Caco-2 (cell line): Measurements from ENCODE around the gene KIRREL2. TPM values are rescaled to one million over a fixed set of nuclear protein-coding genes. Genes with fewer than 3 reads are reported as not detected.

Experiments
- BruUV-seq: library from RNA; stranded (reverse); fragments of 400-500 nt; replicated peaks from 2 replicates; lab custom pipeline; 2021; lab: Mats Ljungman, UMichigan
- CTCF ChIA-PET: fragments of 300-600 bp; sonication (Branson Sonifier 250); formaldehyde crosslinking; loops from one replicate; lab custom pipeline; 2022; ENCODE audit warnings: antibody characterized with exemption; lab: Charles Lee
- POLR2A ChIA-PET: fragments of 300-600 bp; sonication (Branson Sonifier 250); formaldehyde crosslinking; loops from one replicate; lab custom pipeline; 2022; ENCODE audit warnings: antibody characterized with exemption; lab: Charles Lee
- DNase-seq, 2 experiments: peaks; one replicate each; pipeline versions ENCODE4 v3.0.0 to v3.0.0-alpha.2; 2020 to 2022
- H3K27me3 ChIP-seq: replicated peaks from 2 replicates; pipeline ENCODE4 v1.6.0; 2011; ENCODE audit warnings: low read length; ENCODE audit not compliant: control insufficient read depth, insufficient read depth
- H3K36me3 ChIP-seq: 2 replicates; pipeline ENCODE4 v1.5.1; 2011; ENCODE audit warnings: low read length; ENCODE audit not compliant: control insufficient read depth, insufficient read depth
- H3K4me1 ChIP-seq: fragments of 250-450 bp; sonication (Bioruptor Pico); 2 replicates; pipeline ENCODE4 v1.5.1; 2020; ENCODE audit warnings: mild to moderate bottlenecking
- H3K4me3 ChIP-seq: 2 replicates; pipeline ENCODE4 v1.5.1; 2011; ENCODE audit warnings: low read depth, mild to moderate bottlenecking, control low read depth, low read length
- H3K9me3 ChIP-seq: fragments of 250-450 bp; sonication (Bioruptor Pico); 2 replicates; pipeline ENCODE4 v1.5.1; 2020; ENCODE audit warnings: mild to moderate bottlenecking, moderate library complexity
- H3K27ac Mint-ChIP-seq: one replicate; pipeline ENCODE4 v1.8.0; 2022; ENCODE audit warnings: mixed read lengths; ENCODE audit not compliant: unreplicated experiment
- H3K27me3 Mint-ChIP-seq: one replicate; pipeline ENCODE4 v1.8.0; 2022; ENCODE audit warnings: mixed read lengths; ENCODE audit not compliant: insufficient read depth, unreplicated experiment
- H3K36me3 Mint-ChIP-seq: one replicate; pipeline ENCODE4 v1.8.0; 2022; ENCODE audit warnings: mild to moderate bottlenecking, mixed read lengths; ENCODE audit not compliant: insufficient read depth, unreplicated experiment
- H3K4me1 Mint-ChIP-seq: one replicate; pipeline ENCODE4 v1.8.0; 2022; ENCODE audit warnings: low read depth, mixed read lengths; ENCODE audit not compliant: unreplicated experiment
- H3K4me3 Mint-ChIP-seq: one replicate; pipeline ENCODE4 v1.8.0; 2022; ENCODE audit warnings: mild to moderate bottlenecking, moderate library complexity, mixed read lengths; ENCODE audit not compliant: unreplicated experiment
- H3K9me3 Mint-ChIP-seq: one replicate; pipeline ENCODE4 v1.8.0; 2022; ENCODE audit warnings: mixed read lengths; ENCODE audit not compliant: unreplicated experiment
- intact Hi-C: fragments of 100-400 bp; cut with micrococcal nuclease; formaldehyde crosslinking; loops from one replicate; pipeline ENCODE4 v1.10.0; 2022; ENCODE audit not compliant: unreplicated experiment
- total RNA-seq: library from RNA; stranded (reverse); gene quantifications from 2 replicates; pipeline ENCODE4 v1.2.3, GENCODE V29; 2022
- TF ChIP-seq, protein P1 (sequence below), 2 experiments: fragments of 200-600 bp in 1 of 2; IDR thresholded peaks; 1 replicate in 1 of 2; 2 replicates in 1 of 2; pipeline versions ENCODE4 v1.5.1 to v1.8.0; 2011 to 2022; ENCODE audit warnings: antibody characterized with exemption in 1 of 2, control low read depth in 1 of 2, inconsistent platforms in 1 of 2, low read depth in 1 of 2, low read length in 1 of 2, mild to moderate bottlenecking in 1 of 2, moderate library complexity in 1 of 2; ENCODE audit not compliant: insufficient read depth in 1 of 2, severe bottlenecking in 1 of 2, unreplicated experiment in 1 of 2

KIRREL2 gene
- total RNA-seq, 1 experiment from 2014 or later, result 0.14 TPM

DNA sequence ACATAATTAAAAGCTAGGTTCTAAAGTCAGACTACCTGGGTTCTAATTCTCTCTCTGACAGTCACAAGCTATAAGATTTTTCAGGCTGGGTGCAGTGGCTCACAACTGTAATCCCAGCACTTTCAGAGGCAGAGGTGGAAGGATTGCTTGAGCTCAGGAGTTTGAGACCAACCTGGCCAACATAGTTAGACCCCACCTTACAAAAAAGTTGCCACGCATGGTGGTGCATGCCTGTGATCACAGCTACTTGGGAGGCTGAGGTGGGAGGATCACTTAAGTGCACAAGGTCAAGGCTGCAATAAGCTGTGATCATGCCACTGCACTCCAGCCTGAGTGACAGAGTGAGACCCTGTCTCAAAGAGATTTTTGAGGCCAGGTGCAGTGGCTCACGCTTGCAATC lies 37.6 kb downstream of the KIRREL2 start:
- Mint-ChIP-seq H3K4me1 (no peaks in the 10 kb centered on the region), H3K27ac (no peak overlapping the region), H3K36me3 (peaks cover 6% of the 10 kb centered on the region), H3K27me3 (no peaks in the 10 kb centered on the region), H3K4me3 (no peak overlapping the region), H3K9me3 (no peaks in the 10 kb centered on the region)
- H3K4me1 ChIP-seq, result no peaks in the 10 kb centered on the region
- no peaks in the 10 kb centered on the region for H3K36me3 ChIP-seq
- intact Hi-C loops, result no loop called here
- no peaks in the 10 kb centered on the region for H3K27me3 ChIP-seq
- ChIA-PET CTCF (no interaction called here), POLR2A (no interaction called here)
- H3K9me3 ChIP-seq, result no peaks in the 10 kb centered on the region
- no peak for DNase-seq
- no TSS peak for BruUV-seq
- TF ChIP-seq, protein P1, sequence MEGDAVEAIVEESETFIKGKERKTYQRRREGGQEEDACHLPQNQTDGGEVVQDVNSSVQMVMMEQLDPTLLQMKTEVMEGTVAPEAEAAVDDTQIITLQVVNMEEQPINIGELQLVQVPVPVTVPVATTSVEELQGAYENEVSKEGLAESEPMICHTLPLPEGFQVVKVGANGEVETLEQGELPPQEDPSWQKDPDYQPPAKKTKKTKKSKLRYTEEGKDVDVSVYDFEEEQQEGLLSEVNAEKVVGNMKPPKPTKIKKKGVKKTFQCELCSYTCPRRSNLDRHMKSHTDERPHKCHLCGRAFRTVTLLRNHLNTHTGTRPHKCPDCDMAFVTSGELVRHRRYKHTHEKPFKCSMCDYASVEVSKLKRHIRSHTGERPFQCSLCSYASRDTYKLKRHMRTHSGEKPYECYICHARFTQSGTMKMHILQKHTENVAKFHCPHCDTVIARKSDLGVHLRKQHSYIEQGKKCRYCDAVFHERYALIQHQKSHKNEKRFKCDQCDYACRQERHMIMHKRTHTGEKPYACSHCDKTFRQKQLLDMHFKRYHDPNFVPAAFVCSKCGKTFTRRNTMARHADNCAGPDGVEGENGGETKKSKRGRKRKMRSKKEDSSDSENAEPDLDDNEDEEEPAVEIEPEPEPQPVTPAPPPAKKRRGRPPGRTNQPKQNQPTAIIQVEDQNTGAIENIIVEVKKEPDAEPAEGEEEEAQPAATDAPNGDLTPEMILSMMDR (IDR thresholded peaks at IDR 0.05; ENCODE audit: insufficient read depth in 1 of 2, low read depth in 1 of 2, low read length in 1 of 2, severe bottlenecking in 1 of 2, unreplicated experiment in 1 of 2), result no peak
- H3K4me3 ChIP-seq, result no peak overlapping the region

DNA sequence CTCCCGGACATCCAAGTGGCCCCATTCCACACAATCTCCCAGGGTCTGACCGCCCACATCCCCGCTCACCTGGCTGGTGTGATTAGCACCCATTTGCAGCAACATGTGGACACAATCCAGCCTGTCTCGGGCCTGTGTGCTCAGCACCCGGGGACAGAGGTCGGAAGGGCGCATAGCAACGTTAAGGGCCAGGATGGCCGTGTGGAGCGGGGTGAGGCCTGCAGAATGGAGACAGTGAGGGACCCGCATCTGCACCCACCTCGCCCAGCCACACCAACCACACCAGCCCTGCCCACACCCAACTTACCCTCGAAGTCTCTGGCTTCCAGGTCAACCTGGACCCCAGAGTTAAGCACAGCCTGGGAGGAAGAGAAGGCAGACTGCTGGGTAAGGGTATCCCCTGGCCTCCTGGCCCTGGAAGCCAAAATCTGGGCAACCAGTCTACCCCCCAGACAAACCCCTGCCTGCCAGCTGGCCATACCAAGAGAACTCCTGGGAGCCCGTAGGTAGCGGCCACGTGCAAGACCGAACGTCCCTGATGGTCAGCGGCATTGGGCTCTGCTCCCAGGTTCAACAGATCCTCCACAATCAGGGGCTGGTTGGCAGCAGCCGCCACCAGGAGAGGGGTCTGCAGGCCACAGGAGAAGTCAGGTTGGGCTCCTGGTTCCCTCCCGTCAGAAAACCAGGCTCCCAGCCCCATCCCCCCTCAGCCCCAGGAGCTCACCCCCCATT lies 39.4 kb downstream of the KIRREL2 start:
- H3K27me3 ChIP-seq, result no peaks in the 10 kb centered on the region
- intact Hi-C loops, result no loop called here
- TF ChIP-seq, protein P1 (IDR thresholded peaks at IDR 0.05; ENCODE audit: insufficient read depth in 1 of 2, low read depth in 1 of 2, low read length in 1 of 2, severe bottlenecking in 1 of 2, unreplicated experiment in 1 of 2), result no peak
- no TSS peak for BruUV-seq
- no peak overlapping the region for H3K27ac Mint-ChIP-seq
- no peaks in the 10 kb centered on the region for H3K4me1 ChIP-seq
- H3K36me3 Mint-ChIP-seq, result peaks cover 11% of the 10 kb centered on the region
- no peaks in the 10 kb centered on the region for H3K4me1 Mint-ChIP-seq
- H3K4me3 Mint-ChIP-seq, result no peak overlapping the region
- no peaks in the 10 kb centered on the region for H3K27me3 Mint-ChIP-seq
- no peak for DNase-seq
- no peak overlapping the region for H3K4me3 ChIP-seq
- H3K9me3 Mint-ChIP-seq, result no peaks in the 10 kb centered on the region
- ChIA-PET CTCF (no interaction called here), POLR2A (no interaction called here)
- H3K9me3 ChIP-seq, result no peaks in the 10 kb centered on the region
- H3K36me3 ChIP-seq, result no peaks in the 10 kb centered on the region

DNA sequence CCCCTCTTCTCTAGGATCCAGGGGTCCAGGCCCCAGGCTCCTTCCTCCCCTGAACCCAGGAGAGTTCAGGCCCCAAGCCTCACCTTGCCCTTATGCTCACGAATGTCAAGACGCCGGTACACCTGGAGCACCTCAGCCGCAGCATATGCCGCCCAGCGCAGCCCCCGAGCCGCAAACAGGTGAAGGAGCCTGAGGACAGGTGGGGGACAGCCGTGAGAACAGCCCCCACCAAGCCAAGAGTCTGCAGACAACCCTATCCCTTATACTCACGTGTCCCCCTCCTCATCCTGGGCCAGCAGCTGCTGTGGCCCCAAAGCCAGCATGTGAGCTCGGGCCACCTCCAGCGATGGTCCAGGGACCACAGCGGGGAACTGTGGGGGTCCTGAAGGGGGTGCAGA lies 39.9 kb downstream of the KIRREL2 start:
- Histone ChIP-seq H3K36me3 (no peaks in the 10 kb centered on the region), H3K4me3 (no peak overlapping the region), H3K9me3 (no peaks in the 10 kb centered on the region), H3K4me1 (no peaks in the 10 kb centered on the region), H3K27me3 (no peaks in the 10 kb centered on the region)
- no peak overlapping the region for H3K27ac Mint-ChIP-seq
- no peak overlapping the region for H3K4me3 Mint-ChIP-seq
- DNase-seq, result no peak
- H3K9me3 Mint-ChIP-seq, result no peaks in the 10 kb centered on the region
- no peaks in the 10 kb centered on the region for H3K27me3 Mint-ChIP-seq
- BruUV-seq, result no TSS peak
- intact Hi-C loops, result no loop called here
- peaks cover 11% of the 10 kb centered on the region for H3K36me3 Mint-ChIP-seq
- no peaks in the 10 kb centered on the region for H3K4me1 Mint-ChIP-seq
- ChIA-PET CTCF (no interaction called here), POLR2A (no interaction called here)
- TF ChIP-seq, protein P1 (IDR thresholded peaks at IDR 0.05; ENCODE audit: insufficient read depth in 1 of 2, low read depth in 1 of 2, low read length in 1 of 2, severe bottlenecking in 1 of 2, unreplicated experiment in 1 of 2), result no peak
